GM19395 (cell line): Measurements from ENCODE around the gene DCDC1.
A peak's percentile ranks its signal among the peaks of the same experiment; 100 is the strongest.

Experiments
- ATAC-seq: cut with Tn5 transposase; IDR thresholded peaks from one replicate; pipeline ENCODE4 v1.9.1; 2021; ENCODE audit warnings: mild to moderate bottlenecking, moderate library complexity; ENCODE audit not compliant: unreplicated experiment

Gene DCDC1

GRCh38 chr11:31369348-31370329 lies at the start of gene DCDC1, which contains the start of gene DNAJC24:
Gene DCDC1, minus strand, starts transcription at chr11:31369739. Its CDS starts 41,459 bp downstream, at chr11:31328280.
Gene DNAJC24, plus strand, starts transcription at chr11:31369860. Its CDS starts 889 bp downstream, at chr11:31370749.
- ATAC-seq, result peak; percentile 99

GRCh38 chr11:31419138-31419537 lies 49.6 kb upstream of the DCDC1 start:
- no peak for ATAC-seq

- ATAC-seq, result no peak
Observed at GRCh38 chr11:31417816-31418215, 48.3 kb upstream of the DCDC1 start.

GRCh38 chr11:31417357-31417756 lies 47.8 kb upstream of the DCDC1 start:
- no peak for ATAC-seq

- ATAC-seq, result no peak
Observed at GRCh38 chr11:31415435-31415834, 45.9 kb upstream of the DCDC1 start.

- no peak for ATAC-seq
Observed at GRCh38 chr11:31414338-31414737, 44.8 kb upstream of the DCDC1 start.

GRCh38 chr11:31412946-31413345 lies 43.4 kb upstream of the DCDC1 start:
- no peak for ATAC-seq

- no peak for ATAC-seq
Observed at GRCh38 chr11:31408201-31408600, 38.7 kb upstream of the DCDC1 start.

GRCh38 chr11:31404614-31405013 lies 35.1 kb upstream of the DCDC1 start:
- ATAC-seq, result no peak

GRCh38 chr11:31397239-31397834 lies 27.8 kb upstream of the DCDC1 start:
- no peak for ATAC-seq

GRCh38 chr11:31387379-31387778 lies 17.8 kb upstream of the DCDC1 start:
- no peak for ATAC-seq

GRCh38 chr11:31383116-31383515 lies 13.6 kb upstream of the DCDC1 start:
- ATAC-seq, result no peak

GRCh38 chr11:31375879-31376278 lies 6.3 kb upstream of the DCDC1 start:
- ATAC-seq, result no peak

- ATAC-seq, result no peak
Observed at GRCh38 chr11:31366795-31367194, 2.7 kb downstream of the DCDC1 start.

GRCh38 chr11:31361743-31362142 lies 7.8 kb downstream of the DCDC1 start:
- no peak for ATAC-seq

- no peak for ATAC-seq
Observed at GRCh38 chr11:31355817-31356216, 13.7 kb downstream of the DCDC1 start.

- ATAC-seq, result no peak
Observed at GRCh38 chr11:31355131-31355530, 14.4 kb downstream of the DCDC1 start.

- ATAC-seq, result no peak
Observed at GRCh38 chr11:31351168-31351567, 18.4 kb downstream of the DCDC1 start.

- ATAC-seq, result peak; percentile 63
Observed at GRCh38 chr11:31340903-31341572, 28.5 kb downstream of the DCDC1 start.

- ATAC-seq, result no peak
Observed at GRCh38 chr11:31337806-31338205, 31.7 kb downstream of the DCDC1 start.

- ATAC-seq, result no peak
Observed at GRCh38 chr11:31328697-31329096, 40.8 kb downstream of the DCDC1 start.
